A172 (cell line): ENCODE data around the gene PSMD6. TPM values are rescaled to one million over a fixed set of nuclear protein-coding genes. Genes with fewer than 3 reads are reported as not detected.
A peak's percentile ranks its signal among the peaks of the same experiment; 100 is the strongest.

Experiments used
- DNase-seq: peaks from one replicate; pipeline ENCODE4 v3.0.0-alpha.2; 2015; ENCODE audit warnings: low spot score
- total RNA-seq: library from RNA; depleted of rRNA; stranded (reverse); fragments of >200 nt; shearing (Covaris generic); gene quantifications from 2 replicates; pipeline ENCODE4 v1.2.3, GENCODE V29; 2014

Gene PSMD6
- total RNA-seq, 1 experiment from 2014 or later = 176 TPM

- DNase-seq = no peak
Observed at GRCh38 chr3:63977893-63978292, 45.4 kb downstream of the PSMD6 start.

- no peak for DNase-seq
Observed at GRCh38 chr3:63976872-63977200, 46.5 kb downstream of the PSMD6 start.

GRCh38 chr3:63976161-63976871, 47.0 kb downstream of the PSMD6 start:
- DNase-seq = peak; percentile 51

- no peak for DNase-seq
Observed at GRCh38 chr3:63975723-63976122, 47.6 kb downstream of the PSMD6 start.

- no peak for DNase-seq
Observed at GRCh38 chr3:63974451-63974850, 48.8 kb downstream of the PSMD6 start.

- no peak for DNase-seq
Observed at GRCh38 chr3:63973406-63973805, 49.9 kb downstream of the PSMD6 start.

- DNase-seq = no peak
Observed at GRCh38 chr3:63972987-63973386, 50.3 kb downstream of the PSMD6 start.

- no peak for DNase-seq
Observed at GRCh38 chr3:63972196-63972595, 51.1 kb downstream of the PSMD6 start.

GRCh38 chr3:63970631-63971475, 52.4 kb downstream of the PSMD6 start:
- no peak for DNase-seq

- no peak for DNase-seq
Observed at GRCh38 chr3:63969876-63970275, 53.4 kb downstream of the PSMD6 start.

GRCh38 chr3:63968612-63969350, 54.5 kb downstream of the PSMD6 start:
- DNase-seq = no peak

- DNase-seq = no peak
Observed at GRCh38 chr3:63967675-63968611, 55.4 kb downstream of the PSMD6 start.

GRCh38 chr3:63966871-63967270, 56.4 kb downstream of the PSMD6 start:
- DNase-seq = no peak

GRCh38 chr3:63966007-63966406, 57.3 kb downstream of the PSMD6 start:
- DNase-seq = no peak

GRCh38 chr3:63964681-63965485, 58.4 kb downstream of the PSMD6 start:
- DNase-seq = no peak

GRCh38 chr3:63963496-63963895, 59.8 kb downstream of the PSMD6 start:
- DNase-seq = no peak

GRCh38 chr3:63961891-63962290, 61.4 kb downstream of the PSMD6 start:
- DNase-seq = peak; percentile 60
